H9 (cell line): ENCODE results near the gene KDF1. TPM values are rescaled to one million over a fixed set of nuclear protein-coding genes. Genes with fewer than 3 reads are reported as not detected.

Experiments
- DNase-seq: peaks from one replicate; pipeline ENCODE4 v3.0.0-alpha.2; 2017
- H2AFZ ChIP-seq: one replicate; pipeline ENCODE4 v1.6.1; 2013; ENCODE audit warnings: mild to moderate bottlenecking, low read length, control low read depth, moderate library complexity
- H2AK5ac ChIP-seq: 2 replicates; pipeline ENCODE4 v1.6.1; 2013; ENCODE audit warnings: low read length, control low read depth, mixed read lengths; ENCODE audit not compliant: insufficient read length
- H2BK120ac ChIP-seq: one replicate; pipeline ENCODE4 v1.6.1; 2013; ENCODE audit warnings: low read depth, mild to moderate bottlenecking, low read length, control low read depth, inconsistent platforms; ENCODE audit not compliant: poor library complexity, severe bottlenecking
- H2BK12ac ChIP-seq: 2 replicates; pipeline ENCODE4 v1.6.1; 2013; ENCODE audit warnings: low read length, control low read depth, mixed read lengths, low read depth; ENCODE audit not compliant: insufficient read length
- H2BK15ac ChIP-seq: 2 replicates; pipeline ENCODE4 v1.6.1; 2013; ENCODE audit warnings: low read depth, low read length, control low read depth
- H2BK20ac ChIP-seq: one replicate; pipeline ENCODE4 v1.6.1; 2013; ENCODE audit warnings: low read depth, mild to moderate bottlenecking, low read length, control low read depth, inconsistent platforms; ENCODE audit not compliant: poor library complexity, severe bottlenecking
- H2BK5ac ChIP-seq: 2 replicates; pipeline ENCODE4 v1.6.1; 2013; ENCODE audit warnings: low read length, control low read depth, mixed read lengths; ENCODE audit not compliant: insufficient read length
- H3K14ac ChIP-seq: 2 replicates; pipeline ENCODE4 v1.6.1; 2013; ENCODE audit warnings: low read length, control low read depth; ENCODE audit not compliant: insufficient read depth
- H3K18ac ChIP-seq: 2 replicates; pipeline ENCODE4 v1.6.1; 2013; ENCODE audit warnings: low read depth, mild to moderate bottlenecking, mixed read lengths, low read length, control low read depth; ENCODE audit not compliant: insufficient read length
- H3K23ac ChIP-seq: 2 replicates; pipeline ENCODE4 v1.6.1; 2013; ENCODE audit warnings: low read length, control low read depth, mixed read lengths, low read depth; ENCODE audit not compliant: insufficient read length
- H3K23me2 ChIP-seq: 2 replicates; pipeline ENCODE4 v1.6.1; 2013; ENCODE audit warnings: low read depth, mild to moderate bottlenecking, mixed read lengths, low read length, control low read depth; ENCODE audit not compliant: insufficient read length, poor library complexity, severe bottlenecking
- H3K27ac ChIP-seq: 2 replicates; pipeline ENCODE4 v1.5.1; 2013; ENCODE audit warnings: low read length, control low read depth, mixed read lengths, low read depth; ENCODE audit not compliant: insufficient read length
- H3K27me3 ChIP-seq: 2 replicates; pipeline ENCODE4 v1.6.1; 2013; ENCODE audit warnings: low read length, control low read depth, inconsistent platforms; ENCODE audit not compliant: insufficient read depth
- H3K4ac ChIP-seq: 2 replicates; pipeline ENCODE4 v1.6.1; 2013; ENCODE audit warnings: low read depth, mild to moderate bottlenecking, control low read depth, inconsistent platforms, low read length, moderate library complexity
- H3K4me1 ChIP-seq: 2 replicates; pipeline ENCODE4 v1.6.1; 2013; ENCODE audit warnings: low read length, control low read depth, inconsistent platforms; ENCODE audit not compliant: insufficient read depth
- H3K4me2 ChIP-seq: 2 replicates; pipeline ENCODE4 v1.6.1; 2013; ENCODE audit warnings: low read length, control low read depth, mixed read lengths; ENCODE audit not compliant: insufficient read length, insufficient read depth
- H3K56ac ChIP-seq: 2 replicates; pipeline ENCODE4 v1.6.1; 2013; ENCODE audit warnings: low read depth, mild to moderate bottlenecking, mixed read lengths, low read length, control low read depth; ENCODE audit not compliant: insufficient read length
- H3K79me1 ChIP-seq: 2 replicates; pipeline ENCODE4 v1.6.1; 2013; ENCODE audit warnings: low read depth, mild to moderate bottlenecking, moderate library complexity, low read length, control low read depth, inconsistent platforms; ENCODE audit not compliant: insufficient read depth, poor library complexity, severe bottlenecking
- H3K79me2 ChIP-seq: 2 replicates; pipeline ENCODE4 v1.6.1; 2013; ENCODE audit warnings: low read length, control low read depth, inconsistent platforms; ENCODE audit not compliant: insufficient read depth
- H3K9ac ChIP-seq: 2 replicates; pipeline ENCODE4 v1.6.1; 2013; ENCODE audit warnings: low read length, control low read depth, mixed read lengths; ENCODE audit not compliant: insufficient read length; ENCODE audit errors: extremely low read depth
- H3K9me3 ChIP-seq: one replicate; pipeline ENCODE4 v1.6.1; 2013; ENCODE audit warnings: low read depth, low read length, inconsistent platforms; ENCODE audit not compliant: control insufficient read depth
- H3T11ph ChIP-seq: one replicate; pipeline ENCODE4 v1.6.1; 2013; ENCODE audit warnings: mild to moderate bottlenecking, low read length, control low read depth, inconsistent platforms
- H4K20me1 ChIP-seq: one replicate; pipeline ENCODE4 v1.6.1; 2013; ENCODE audit not compliant: control insufficient read depth, insufficient read length, insufficient read depth
- H4K5ac ChIP-seq: 2 replicates; pipeline ENCODE4 v1.6.1; 2013; ENCODE audit warnings: low read depth, mild to moderate bottlenecking, mixed read lengths, low read length, control low read depth; ENCODE audit not compliant: insufficient read length
- H4K8ac ChIP-seq: replicated peaks from 2 replicates; pipeline ENCODE4 v1.6.1; 2013; ENCODE audit warnings: low read length, control low read depth, mixed read lengths, low read depth; ENCODE audit not compliant: insufficient read length
- H4K91ac ChIP-seq: 2 replicates; pipeline ENCODE4 v1.6.1; 2013; ENCODE audit warnings: low read depth, mild to moderate bottlenecking, moderate library complexity, mixed read lengths, low read length, control low read depth; ENCODE audit not compliant: insufficient read length
- H3K27ac Mint-ChIP-seq, 3 experiments: 2 replicates in 2 of 3; 3 replicates in 1 of 3; pipeline ENCODE4 v1.8.0; 2020 to 2021; ENCODE audit warnings: mixed read lengths in 3 of 3, mild to moderate bottlenecking in 1 of 3, moderate library complexity in 1 of 3
- H3K27me3 Mint-ChIP-seq: 2 replicates; pipeline ENCODE4 v1.8.0; 2021; ENCODE audit warnings: low read depth, mild to moderate bottlenecking, moderate library complexity, mixed read lengths
- H3K36me3 Mint-ChIP-seq, 3 experiments: 2 replicates in 2 of 3; 3 replicates in 1 of 3; pipeline ENCODE4 v1.8.0; 2020 to 2021; ENCODE audit warnings: low read depth in 3 of 3, mixed read lengths in 3 of 3; ENCODE audit not compliant: insufficient read depth in 1 of 3
- H3K4me1 Mint-ChIP-seq, 2 experiments: 2 replicates each; pipeline ENCODE4 v1.8.0; 2020; ENCODE audit warnings: mixed read lengths in 2 of 2
- H3K4me3 Mint-ChIP-seq, 2 experiments: 2 replicates in 1 of 2; 3 replicates in 1 of 2; pipeline ENCODE4 v1.8.0; 2020 to 2021; ENCODE audit warnings: mild to moderate bottlenecking in 2 of 2, mixed read lengths in 2 of 2, moderate library complexity in 1 of 2
- H3K9me3 Mint-ChIP-seq, 2 experiments: 2 replicates in 1 of 2; 3 replicates in 1 of 2; pipeline ENCODE4 v1.8.0; 2020; ENCODE audit warnings: mild to moderate bottlenecking in 2 of 2, mixed read lengths in 2 of 2, moderate library complexity in 1 of 2
- WGBS: extraction: QIAGEN DNeasy Blood & Tissue Kit; methylation state at CpG from one replicate; pipeline ENCODE4 v1.1.7; 2013; ENCODE audit warnings: missing lambda C conversion rate, low lambda C conversion rate, mixed read lengths; ENCODE audit not compliant: insufficient read length; ENCODE audit errors: extremely low coverage; 5-methylcytosine and 5-hydroxymethylcytosine counted together
- total RNA-seq: library from RNA; stranded (reverse); gene quantifications from 2 replicates; pipeline ENCODE4 v1.2.1, GENCODE V29; 2021
- TF ChIP-seq, protein P1 (sequence below): fragments of 200-600 bp; sonication (generic); conservative IDR thresholded peaks from 3 replicates; pipeline ENCODE4 v1.8.0; 2021; ENCODE audit warnings: antibody characterized with exemption, mild to moderate bottlenecking

KDF1 gene
- total RNA-seq, 1 experiment from 2014 or later: 17.6 TPM

DNA sequence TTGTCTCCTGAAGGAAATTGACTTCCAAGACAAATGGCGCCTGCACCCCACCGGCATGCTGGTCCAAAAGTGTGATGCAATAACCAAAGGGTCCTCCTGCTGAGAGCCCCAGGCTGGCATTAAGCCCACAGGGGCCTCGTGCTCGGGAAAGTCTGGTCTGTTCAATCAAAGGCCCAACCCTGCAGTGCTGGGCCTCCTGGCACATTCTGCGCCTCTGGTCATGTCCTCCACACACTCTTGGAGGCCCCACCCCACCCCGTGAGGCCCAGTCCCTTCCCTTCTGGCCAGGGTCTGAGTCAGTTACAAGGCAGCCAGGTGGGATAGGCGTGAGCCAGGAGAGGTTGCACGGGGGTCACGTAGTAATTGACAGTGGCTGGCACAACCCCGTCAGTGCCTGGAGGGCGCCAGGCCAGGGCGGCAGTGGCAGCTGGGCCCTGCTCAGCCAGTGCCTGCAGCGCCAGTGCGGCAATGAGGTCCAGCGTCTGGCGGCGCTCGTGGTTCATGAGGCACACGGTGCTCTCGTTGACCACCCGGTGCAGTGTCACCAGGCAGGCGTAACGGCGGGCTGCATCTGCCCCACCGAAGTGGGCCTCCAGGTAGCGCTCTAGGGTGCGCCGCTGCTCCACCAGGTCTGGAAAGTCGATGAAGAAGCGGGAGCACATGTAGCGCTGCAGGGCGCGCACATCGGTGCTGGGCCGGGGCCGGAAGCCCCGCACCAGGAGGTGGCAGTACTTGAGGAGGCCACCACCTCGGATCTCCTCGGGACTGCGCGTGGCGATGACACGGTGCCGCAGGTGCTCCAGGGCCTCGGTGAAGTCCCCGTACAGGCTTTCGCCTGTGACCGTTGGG lies 45.6 kb upstream of the KDF1 start:
- Histone ChIP-seq H3K23me2 (peaks cover 14% of the 10 kb centered on the region), H3T11ph (no peak overlapping the region), H2BK20ac (no peak overlapping the region), H4K8ac (no peak overlapping the region), H3K4ac (no peak overlapping the region), H3K4me2 (no peak overlapping the region), H3K79me2 (peaks cover 20% of the 10 kb centered on the region), H3K79me1 (no peaks in the 10 kb centered on the region), H2AK5ac (no peak overlapping the region), H3K9me3 (no peaks in the 10 kb centered on the region), H3K27ac (peak overlapping the region; percentile 58), H2BK12ac (no peak overlapping the region), H2BK5ac (no peak overlapping the region), H3K9ac (no peak overlapping the region), H3K14ac (peak overlapping the region; percentile 64; the same call in 1 of the 2 replicates), H3K56ac (no peak overlapping the region), H4K91ac (peak overlapping the region; percentile 52), H4K5ac (no peak overlapping the region), H2AFZ (no peak overlapping the region), H2BK15ac (no peak overlapping the region), H3K4me1 (peaks cover 22% of the 10 kb centered on the region), H3K18ac (no peak overlapping the region), H4K20me1 (no peaks in the 10 kb centered on the region), H3K23ac (no peak overlapping the region), H2BK120ac (no peak overlapping the region), H3K27me3 (no peaks in the 10 kb centered on the region)
- Mint-ChIP-seq H3K4me3 (peak overlapping the region in 1 of 2 experiments; percentile 64; a peak in 2 of 5 replicates), H3K27me3 (no peaks in the 10 kb centered on the region; the same call in 1 of the 2 replicates), H3K36me3 (peaks cover 29 to 75% (median 56%) of the 10 kb centered on the region in 3 experiments), H3K4me1 (peaks cover 73 to 80% of the 10 kb centered on the region in 2 experiments), H3K9me3 (no peaks in the 10 kb centered on the region; a peak in 1 of 5 replicates), H3K27ac (peak overlapping the region; percentile 97 to 98 (median 98))
- TF ChIP-seq, protein P1, sequence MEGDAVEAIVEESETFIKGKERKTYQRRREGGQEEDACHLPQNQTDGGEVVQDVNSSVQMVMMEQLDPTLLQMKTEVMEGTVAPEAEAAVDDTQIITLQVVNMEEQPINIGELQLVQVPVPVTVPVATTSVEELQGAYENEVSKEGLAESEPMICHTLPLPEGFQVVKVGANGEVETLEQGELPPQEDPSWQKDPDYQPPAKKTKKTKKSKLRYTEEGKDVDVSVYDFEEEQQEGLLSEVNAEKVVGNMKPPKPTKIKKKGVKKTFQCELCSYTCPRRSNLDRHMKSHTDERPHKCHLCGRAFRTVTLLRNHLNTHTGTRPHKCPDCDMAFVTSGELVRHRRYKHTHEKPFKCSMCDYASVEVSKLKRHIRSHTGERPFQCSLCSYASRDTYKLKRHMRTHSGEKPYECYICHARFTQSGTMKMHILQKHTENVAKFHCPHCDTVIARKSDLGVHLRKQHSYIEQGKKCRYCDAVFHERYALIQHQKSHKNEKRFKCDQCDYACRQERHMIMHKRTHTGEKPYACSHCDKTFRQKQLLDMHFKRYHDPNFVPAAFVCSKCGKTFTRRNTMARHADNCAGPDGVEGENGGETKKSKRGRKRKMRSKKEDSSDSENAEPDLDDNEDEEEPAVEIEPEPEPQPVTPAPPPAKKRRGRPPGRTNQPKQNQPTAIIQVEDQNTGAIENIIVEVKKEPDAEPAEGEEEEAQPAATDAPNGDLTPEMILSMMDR: peak; percentile 41; the same call in 2 of the 3 replicates
- WGBS: no CpG with 5 or more reads among the region's 48 CpGs
- peak; percentile 73 for DNase-seq
